Naive thymus-derived CD4-positive, alpha-beta T cell (primary cell): ENCODE data around the gene CPA5. TPM values are rescaled to one million over a fixed set of nuclear protein-coding genes. Genes with fewer than 3 reads are reported as not detected.

Experiments used
- ATAC-seq: fragments of 150-1000 bp; cut with Tn5 transposase; 2 replicates; pipeline ENCODE4 v1.10.0; 2021; ENCODE audit warnings: mild to moderate bottlenecking, moderate library complexity
- CTCF ChIA-PET: fragments of 350-600 bp; sonication (Branson Sonifier 250); formaldehyde crosslinking; loops from one replicate; lab custom pipeline; 2021; ENCODE audit warnings: antibody characterized with exemption; lab: Charles Lee
- POLR2A ChIA-PET: fragments of 350-600 bp; sonication (Branson Sonifier 250); formaldehyde crosslinking; loops from one replicate; lab custom pipeline; 2021; ENCODE audit warnings: antibody characterized with exemption, inconsistent platforms; lab: Charles Lee
- DNase-seq, 9 donors: peaks; one replicate each; pipeline versions ENCODE4 v3.0.0 to v3.0.0-alpha.2; 2020 to 2022; ENCODE audit warnings: mixed read lengths in 1 of 9
- H3K27ac ChIP-seq: one replicate; pipeline ENCODE4 v1.7.0; 2013; ENCODE audit warnings: mild to moderate bottlenecking, low read depth, low read length, moderate library complexity
- H3K27me3 ChIP-seq, 2 donors: one replicate each; pipeline ENCODE4 v1.7.0; 2013; ENCODE audit warnings: low read length in 2 of 2, mild to moderate bottlenecking in 2 of 2, moderate library complexity in 2 of 2; ENCODE audit not compliant: control insufficient read depth in 2 of 2, insufficient read depth in 2 of 2
- H3K36me3 ChIP-seq, 3 experiments: 1 replicate in 2 of 3; 2 replicates in 1 of 3; pipeline ENCODE4 v1.7.0; 2013; ENCODE audit warnings: low read length in 3 of 3, mild to moderate bottlenecking in 3 of 3, moderate library complexity in 1 of 3; ENCODE audit not compliant: insufficient read depth in 3 of 3, control insufficient read depth in 2 of 3
- H3K4me1 ChIP-seq, 2 donors: one replicate each; pipeline ENCODE4 v1.7.0; 2013; ENCODE audit warnings: low read length in 2 of 2, mild to moderate bottlenecking in 2 of 2, moderate library complexity in 1 of 2; ENCODE audit not compliant: control insufficient read depth in 2 of 2, insufficient read depth in 2 of 2
- H3K4me3 ChIP-seq: 2 replicates; pipeline ENCODE4 v1.7.0; 2013; ENCODE audit warnings: mild to moderate bottlenecking, low read length
- H3K9me3 ChIP-seq, 3 experiments: 1 replicate in 2 of 3; 2 replicates in 1 of 3; pipeline ENCODE4 v1.7.0; 2013; ENCODE audit warnings: low read length in 3 of 3; ENCODE audit not compliant: control insufficient read depth in 2 of 3
- H3K27ac Mint-ChIP-seq, 9 donors: one replicate each; pipeline ENCODE4 v1.8.0; 2020 to 2022; ENCODE audit warnings: mixed read lengths in 9 of 9, mild to moderate bottlenecking in 8 of 9, moderate library complexity in 5 of 9, inconsistent platforms in 2 of 9
- H3K27me3 Mint-ChIP-seq, 5 donors: one replicate each; pipeline ENCODE4 v1.8.0; 2021 to 2022; ENCODE audit warnings: mixed read lengths in 5 of 5, mild to moderate bottlenecking in 1 of 5
- H3K36me3 Mint-ChIP-seq, 5 donors: one replicate each; pipeline ENCODE4 v1.8.0; 2020 to 2022; ENCODE audit warnings: mixed read lengths in 5 of 5, mild to moderate bottlenecking in 3 of 5, inconsistent platforms in 1 of 5
- H3K4me1 Mint-ChIP-seq, 7 donors: one replicate each; pipeline ENCODE4 v1.8.0; 2020 to 2022; ENCODE audit warnings: mixed read lengths in 7 of 7, mild to moderate bottlenecking in 3 of 7, inconsistent platforms in 1 of 7
- H3K4me3 Mint-ChIP-seq, 10 donors: one replicate each; pipeline ENCODE4 v1.8.0; 2020 to 2022; ENCODE audit warnings: mild to moderate bottlenecking in 10 of 10, mixed read lengths in 10 of 10, moderate library complexity in 6 of 10, inconsistent platforms in 2 of 10
- H3K9me3 Mint-ChIP-seq, 11 donors: one replicate each; pipeline ENCODE4 v1.8.0; 2020 to 2022; ENCODE audit warnings: mixed read lengths in 11 of 11, mild to moderate bottlenecking in 4 of 11, inconsistent platforms in 1 of 11, moderate library complexity in 1 of 11
- intact Hi-C, 2 donors: fragments of 100-400 bp; cut with micrococcal nuclease; formaldehyde crosslinking; loops; one replicate each; pipeline ENCODE4 v1.15.1; 2023
- polyA plus RNA-seq, 2 donors: library from polyadenylated mRNA; unstranded; fragments of 300-500 nt; fragmentation: Illumina TruSeq; gene quantifications; one replicate each; pipeline ENCODE4 v1.2.3, GENCODE V29; 2021
- total RNA-seq, 6 experiments: library from RNA in 5 of 6; stranded (reverse) in 5 of 6; gene quantifications; 1 replicate in 5 of 6; 2 replicates in 1 of 6; pipeline ENCODE4 v1.2.3 and lab custom pipeline; 2021 to 2026

The CPA5 gene
- total and polyA plus RNA-seq, 7 experiments from 2014 or later, result 0.77 to 7.9 (median 3.9) TPM; not detected in 2

DNA sequence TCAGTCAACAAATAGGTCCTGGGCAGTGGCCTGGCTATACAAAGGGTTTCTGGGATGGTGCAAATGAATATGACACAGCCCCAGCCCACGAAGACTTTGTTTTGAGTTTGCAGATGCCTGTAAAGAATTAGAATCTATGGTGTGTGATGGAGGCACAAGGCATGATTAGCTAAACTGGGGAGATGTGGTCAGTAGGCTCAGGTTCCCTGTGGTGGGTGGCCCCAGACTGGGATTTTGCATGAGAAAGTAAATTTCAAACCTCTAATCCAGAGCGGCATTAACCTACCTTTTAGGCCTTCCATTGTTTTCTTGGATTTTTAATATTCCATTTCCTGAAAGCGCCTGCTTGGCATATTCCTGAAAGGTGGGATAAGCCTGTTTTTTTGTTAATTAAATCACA lies 6.4 kb upstream of the CPA5 start:
- Histone ChIP-seq H3K4me3 (no peak overlapping the region), H3K27me3 (no peaks in the 10 kb centered on the region), H3K27ac (no peak overlapping the region), H3K36me3 (no peaks in the 10 kb centered on the region), H3K4me1 (no peaks in the 10 kb centered on the region), H3K9me3 (no peaks in the 10 kb centered on the region)
- CTCF ChIA-PET, result no interaction called here
- no peaks in the 10 kb centered on the region for H3K36me3 Mint-ChIP-seq
- peaks cover 0 to 7% (median 0%) of the 10 kb centered on the region in 11 donors for H3K9me3 Mint-ChIP-seq
- ATAC-seq, result no peak
- no peak for DNase-seq
- H3K27ac Mint-ChIP-seq, result no peak overlapping the region
- POLR2A ChIA-PET, result no interaction called here
- intact Hi-C loops, result no loop called here
- peaks cover 0 to 3% (median 0%) of the 10 kb centered on the region in 5 donors for H3K27me3 Mint-ChIP-seq
- H3K4me1 Mint-ChIP-seq, result no peaks in the 10 kb centered on the region
- no peak overlapping the region for H3K4me3 Mint-ChIP-seq

DNA sequence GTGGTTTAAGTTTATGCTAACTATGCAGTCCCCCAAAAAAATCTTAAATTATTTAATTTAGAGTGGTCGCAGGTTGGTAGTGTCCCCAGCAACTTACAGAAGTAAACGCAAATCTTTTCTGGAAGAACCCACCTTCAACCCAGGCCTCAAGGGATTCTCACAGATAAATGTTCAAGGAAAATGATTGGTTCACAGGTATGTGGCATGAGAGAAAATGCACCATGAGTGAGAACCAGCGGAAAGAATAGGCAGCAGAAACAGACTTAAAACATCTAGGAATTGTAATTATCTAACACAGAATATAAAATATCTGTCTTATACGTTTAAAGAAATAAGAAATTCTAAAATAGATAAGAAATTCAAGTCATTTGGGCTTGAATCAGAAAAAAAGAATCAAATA lies 2.7 kb upstream of the CPA5 start:
- no peak overlapping the region for H3K27ac ChIP-seq
- ChIA-PET POLR2A (no interaction called here), CTCF (no interaction called here)
- H3K9me3 ChIP-seq, result no peaks in the 10 kb centered on the region
- H3K4me3 Mint-ChIP-seq, result no peak overlapping the region
- no peaks in the 10 kb centered on the region for H3K4me1 ChIP-seq
- peaks cover 0 to 7% (median 0%) of the 10 kb centered on the region in 11 donors for H3K9me3 Mint-ChIP-seq
- no peaks in the 10 kb centered on the region for H3K36me3 Mint-ChIP-seq
- H3K4me1 Mint-ChIP-seq, result no peaks in the 10 kb centered on the region
- H3K4me3 ChIP-seq, result no peak overlapping the region
- DNase-seq, result no peak
- no peaks in the 10 kb centered on the region for H3K27me3 ChIP-seq
- ATAC-seq, result no peak
- no peak overlapping the region for H3K27ac Mint-ChIP-seq
- no peaks in the 10 kb centered on the region for H3K27me3 Mint-ChIP-seq
- intact Hi-C loops, result no loop called here
- no peaks in the 10 kb centered on the region for H3K36me3 ChIP-seq

DNA sequence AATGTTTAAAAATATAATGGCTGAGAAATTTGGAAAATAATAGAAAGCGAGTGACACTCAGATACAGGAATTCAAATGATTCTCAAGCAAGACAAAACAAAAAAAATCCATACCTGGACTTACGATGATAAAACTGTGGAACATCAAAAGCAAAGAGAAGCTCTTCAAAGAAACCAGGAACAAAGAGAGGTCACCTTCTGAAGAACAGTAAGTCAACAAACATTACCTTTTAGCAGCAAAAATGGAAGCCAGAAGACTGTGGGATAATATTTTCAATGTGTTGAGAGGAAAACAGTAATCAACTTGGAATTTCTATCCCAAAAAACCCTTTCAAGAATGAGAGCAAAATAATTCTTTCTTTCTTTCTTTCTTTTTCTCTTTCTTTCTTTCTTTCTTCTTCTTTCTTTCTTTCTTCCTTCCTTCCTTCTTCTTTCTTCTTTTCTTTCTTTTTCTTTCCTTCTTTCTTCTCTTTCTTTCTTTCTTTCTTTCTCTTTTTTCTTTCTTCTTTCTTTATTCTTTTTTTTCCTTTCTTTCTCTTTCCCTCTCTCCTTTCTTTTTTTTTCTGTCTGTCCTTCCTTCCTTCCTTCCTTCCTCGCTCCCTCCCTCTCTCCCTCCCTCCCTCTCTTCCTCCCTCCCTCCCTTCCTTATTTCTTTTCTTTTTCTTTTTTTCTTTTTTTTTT lies 1.8 kb upstream of the CPA5 start:
- Mint-ChIP-seq H3K9me3 (peaks cover 0 to 7% (median 0%) of the 10 kb centered on the region in 11 donors), H3K4me3 (no peak overlapping the region), H3K27ac (peak overlapping the region in 1 of 9 donors; percentile 32), H3K27me3 (peaks cover 0 to 3% (median 0%) of the 10 kb centered on the region in 5 donors), H3K36me3 (no peaks in the 10 kb centered on the region), H3K4me1 (no peaks in the 10 kb centered on the region)
- no peaks in the 10 kb centered on the region for H3K36me3 ChIP-seq
- H3K27ac ChIP-seq, result no peak overlapping the region
- no peaks in the 10 kb centered on the region for H3K27me3 ChIP-seq
- H3K4me3 ChIP-seq, result no peak overlapping the region
- no peak for ATAC-seq
- ChIA-PET CTCF (no interaction called here), POLR2A (no interaction called here)
- H3K9me3 ChIP-seq, result no peaks in the 10 kb centered on the region
- H3K4me1 ChIP-seq, result no peaks in the 10 kb centered on the region
- no peak for DNase-seq
- intact Hi-C loops, result no loop called here

DNA sequence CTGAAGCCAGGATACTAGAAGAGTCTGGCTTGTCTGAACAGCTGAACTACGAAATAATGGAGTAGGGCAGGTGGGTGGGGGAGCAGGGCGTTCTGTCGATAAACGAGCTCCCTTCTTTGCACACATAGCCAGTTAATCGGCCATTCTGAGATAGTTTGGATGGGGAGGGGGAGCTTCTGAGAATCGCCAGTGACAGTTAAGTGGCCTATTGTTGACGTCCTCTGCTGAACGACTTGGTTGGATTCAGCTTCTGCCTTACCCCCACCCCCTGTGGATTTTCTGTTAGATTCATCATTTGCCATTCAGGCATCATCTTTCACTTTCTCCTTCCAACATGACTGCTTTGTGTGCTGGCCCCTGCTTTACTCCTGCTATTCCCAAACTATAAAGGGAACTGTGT lies 520 bp downstream of the CPA5 start:
- Mint-ChIP-seq H3K27ac (no peak overlapping the region), H3K27me3 (peaks cover 0 to 3% (median 0%) of the 10 kb centered on the region in 5 donors), H3K9me3 (peaks cover 0 to 7% (median 0%) of the 10 kb centered on the region in 11 donors), H3K36me3 (no peaks in the 10 kb centered on the region), H3K4me1 (peaks cover 0 to 2% (median 0%) of the 10 kb centered on the region in 7 donors), H3K4me3 (no peak overlapping the region)
- no peak overlapping the region for H3K4me3 ChIP-seq
- no peaks in the 10 kb centered on the region for H3K9me3 ChIP-seq
- H3K4me1 ChIP-seq, result no peaks in the 10 kb centered on the region
- H3K36me3 ChIP-seq, result no peaks in the 10 kb centered on the region
- no peak for ATAC-seq
- H3K27ac ChIP-seq, result no peak overlapping the region
- ChIA-PET POLR2A (no interaction called here), CTCF (interaction anchor here (0.6 to 0.9 kb wide), 2 partner anchors 12 to 733 kb away, joined by 3 read pairs; no protein-coding TSS in a partner anchor)
- DNase-seq, result no peak
- intact Hi-C loops, result no loop called here
- H3K27me3 ChIP-seq, result no peaks in the 10 kb centered on the region

DNA sequence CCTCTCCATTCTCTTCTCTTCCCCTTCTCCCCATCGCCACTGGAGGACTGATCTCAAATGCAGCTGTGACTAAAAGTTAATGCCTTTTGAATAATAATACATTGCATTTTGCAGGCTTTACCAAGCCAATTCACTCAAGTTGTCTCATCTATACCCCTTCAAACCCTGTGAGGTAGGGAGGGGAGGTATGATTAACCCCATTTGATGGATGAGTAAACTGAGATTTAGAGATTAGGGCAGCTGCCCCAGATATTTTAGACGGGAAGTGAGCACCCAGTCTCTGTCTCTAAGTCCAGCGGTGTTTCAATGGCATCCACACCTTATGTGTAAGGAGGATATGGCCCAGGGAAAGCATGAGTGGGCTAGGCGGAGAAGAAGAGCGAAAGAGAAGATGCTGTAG lies 1.1 kb downstream of the CPA5 start:
- no peaks in the 10 kb centered on the region for H3K9me3 ChIP-seq
- Mint-ChIP-seq H3K27me3 (peaks cover 0 to 3% (median 0%) of the 10 kb centered on the region in 5 donors), H3K4me3 (no peak overlapping the region), H3K27ac (peak overlapping the region in 1 of 9 donors; percentile 58), H3K4me1 (peaks cover 0 to 2% (median 0%) of the 10 kb centered on the region in 7 donors), H3K36me3 (no peaks in the 10 kb centered on the region), H3K9me3 (peaks cover 0 to 7% (median 0%) of the 10 kb centered on the region in 11 donors)
- POLR2A ChIA-PET, result no interaction called here
- no peak for DNase-seq
- CTCF ChIA-PET, result interaction anchor here (0.5 to 0.9 kb wide), 2 partner anchors 13 to 47 kb away, joined by 3 read pairs; no protein-coding TSS in a partner anchor
- H3K4me1 ChIP-seq, result no peaks in the 10 kb centered on the region
- ATAC-seq, result no peak
- H3K27ac ChIP-seq, result no peak overlapping the region
- intact Hi-C loops, result no loop called here
- no peak overlapping the region for H3K4me3 ChIP-seq
- no peaks in the 10 kb centered on the region for H3K36me3 ChIP-seq
- no peaks in the 10 kb centered on the region for H3K27me3 ChIP-seq

DNA sequence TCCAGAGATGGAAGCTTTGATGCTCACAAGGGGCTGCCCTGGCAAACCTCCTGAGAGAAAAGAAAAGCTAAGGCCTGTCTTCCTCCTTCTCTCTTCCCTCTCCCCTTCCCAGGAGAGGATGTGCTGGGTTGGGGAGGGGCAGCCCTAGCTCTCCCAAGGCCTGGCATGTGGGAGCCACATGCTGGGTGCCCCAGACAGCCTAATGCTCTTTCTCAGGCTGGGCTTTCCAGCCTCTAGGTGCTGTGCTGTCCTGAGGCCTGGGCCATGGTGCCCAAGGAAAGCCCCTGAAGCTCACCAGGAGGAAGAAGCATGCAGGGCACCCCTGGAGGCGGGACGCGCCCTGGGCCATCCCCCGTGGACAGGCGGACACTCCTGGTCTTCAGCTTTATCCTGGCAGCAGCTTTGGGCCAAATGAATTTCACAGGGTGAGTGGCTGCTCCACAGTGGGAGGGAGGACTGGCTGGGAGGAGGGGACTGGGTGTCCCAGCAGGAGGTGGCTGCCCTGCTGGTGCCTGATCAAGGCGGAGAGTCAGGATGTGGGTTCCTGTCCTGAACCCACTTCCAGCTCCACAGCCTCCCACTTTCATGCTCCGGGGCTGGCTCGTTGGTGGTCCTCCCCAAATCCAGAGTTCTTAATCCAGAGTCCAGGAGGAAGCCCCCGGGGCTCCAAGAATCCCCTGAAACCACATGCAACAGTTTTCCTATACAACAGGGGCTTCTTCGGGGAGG lies 1.7 kb downstream of the CPA5 start:
- POLR2A ChIA-PET, result no interaction called here
- Histone ChIP-seq H3K27me3 (no peaks in the 10 kb centered on the region), H3K27ac (no peak overlapping the region), H3K9me3 (no peaks in the 10 kb centered on the region), H3K4me3 (no peak overlapping the region), H3K36me3 (no peaks in the 10 kb centered on the region), H3K4me1 (no peaks in the 10 kb centered on the region)
- Mint-ChIP-seq H3K9me3 (peaks cover 0 to 7% (median 0%) of the 10 kb centered on the region in 11 donors), H3K27ac (no peak overlapping the region), H3K4me3 (no peak overlapping the region), H3K27me3 (peaks cover 0 to 3% (median 0%) of the 10 kb centered on the region in 5 donors), H3K4me1 (peaks cover 0 to 4% (median 0%) of the 10 kb centered on the region in 7 donors), H3K36me3 (no peaks in the 10 kb centered on the region)
- no peak for ATAC-seq
- intact Hi-C loops, result no loop called here
- CTCF ChIA-PET, result interaction anchor here (0.5 to 0.6 kb wide), 2 partner anchors 46 to 468 kb away, joined by 3 read pairs; no protein-coding TSS in a partner anchor
- no peak for DNase-seq
